Gastrocnemius medialis (tissue), 4 donors: Measurements from ENCODE around the gene PTPN6. TPM values are rescaled to one million over a fixed set of nuclear protein-coding genes. Genes with fewer than 3 reads are reported as not detected.
A peak's percentile ranks its signal among the peaks of the same experiment; 100 is the strongest.

Experiments
- ATAC-seq, 2 donors: fragments of 150-250 bp; one replicate each; pipeline ENCODE4 v1.9.1; 2016
- DNase-seq, 2 donors: peaks; one replicate each; pipeline ENCODE4 v3.0.0-alpha.2; 2019
- H3K27ac ChIP-seq, 4 donors: fragments of 200-600 bp; sonication (generic); 1 replicate in 1 of 4; 2 replicates in 3 of 4; pipeline ENCODE4 v1.5.1; 2016 to 2018; ENCODE audit warnings: mild to moderate bottlenecking in 2 of 4, moderate library complexity in 1 of 4
- H3K27me3 ChIP-seq, 3 donors: fragments of 200-600 bp; sonication (generic) in 2 of 3; 1 replicate in 1 of 3; 2 replicates in 2 of 3; pipeline versions ENCODE4 v1.5.1 to v1.6.0; 2016 to 2019; ENCODE audit warnings: mild to moderate bottlenecking in 1 of 3, moderate library complexity in 1 of 3
- H3K36me3 ChIP-seq, 2 donors: fragments of 200-600 bp; sonication (generic) in 1 of 2; one replicate each; pipeline ENCODE4 v1.5.1; 2017 to 2018
- H3K4me1 ChIP-seq, 2 donors: fragments of 200-600 bp; sonication (generic) in 1 of 2; one replicate each; pipeline ENCODE4 v1.5.1; 2016 to 2017; ENCODE audit warnings: mild to moderate bottlenecking in 2 of 2
- H3K4me3 ChIP-seq, 4 donors: fragments of 200-600 bp; sonication (generic) in 3 of 4; 1 replicate in 1 of 4; 2 replicates in 3 of 4; pipeline ENCODE4 v1.5.1; 2016 to 2019; ENCODE audit warnings: mild to moderate bottlenecking in 2 of 4
- H3K9me3 ChIP-seq, 3 donors: fragments of 200-600 bp; sonication (generic) in 2 of 3; 1 replicate in 1 of 3; 2 replicates in 2 of 3; pipeline ENCODE4 v1.5.1; 2016 to 2019
- CTCF ChIP-seq, 5 experiments: fragments of 450-650 bp in 3 of 5; fragments of 200-600 bp in 2 of 5; sonication (generic) in 2 of 5; IDR thresholded peaks in 4 of 5; conservative IDR thresholded peaks in 1 of 5; 1 replicate in 4 of 5; 2 replicates in 1 of 5; pipeline ENCODE4 v1.5.1; 2016 to 2019; ENCODE audit warnings: antibody characterized with exemption in 5 of 5, mild to moderate bottlenecking in 3 of 5, moderate library complexity in 3 of 5
- POLR2A ChIP-seq, 2 donors: fragments of 450-650 bp; IDR thresholded peaks; one replicate each; pipeline ENCODE4 v1.6.1; 2017; ENCODE audit warnings: antibody characterized with exemption in 2 of 2, mild to moderate bottlenecking in 2 of 2, moderate library complexity in 2 of 2
- in situ Hi-C, 4 donors: fragments of 200-750 bp; cut with MboI; loops; one replicate each; pipeline versions ENCODE4 v1.15.0 to v1.8.0; 2017; ENCODE audit warnings: low sequenced_read_pairs in 4 of 4
- intact Hi-C: fragments of 100-400 bp; cut with DNase I; formaldehyde crosslinking; loops from one replicate; pipeline ENCODE4 v1.15.1; 2023; ENCODE audit warnings: low total_unique reads
- total RNA-seq, 4 donors: library from RNA; depleted of rRNA; stranded (reverse); fragments of >200 nt; gene quantifications; one replicate each; pipeline versions ENCODE4 v1.1.0 to v1.2.3, GENCODE V29; 2016

PTPN6 gene
- total RNA-seq, 4 donors from 2014 or later, result 0.87 to 7.6 (median 5.0) TPM

- DNase-seq (no peak), ATAC-seq (no peak)
- Histone ChIP-seq H3K27ac (no peak overlapping the region), H3K27me3 (no peaks in the 10 kb centered on the region), H3K36me3 (peaks cover 0 to 58% of the 10 kb centered on the region in 2 donors), H3K4me3 (no peak overlapping the region), H3K4me1 (no peaks in the 10 kb centered on the region), H3K9me3 (no peaks in the 10 kb centered on the region)
- no peak for TF ChIP-seq POLR2A (IDR thresholded peaks at IDR 0.05)
- TF ChIP-seq CTCF (IDR thresholded peaks at IDR 0.05 in 4 of 5, conservative IDR thresholded peaks at IDR 0.05 in 1 of 5), result no peak
- intact Hi-C loops, result no loop called here
- in situ Hi-C loops, result no loop called here
These were observed 31.4 kb downstream of the PTPN6 start for GRCh38 chr12:6982532-6982931.

- Histone ChIP-seq H3K27ac (no peak overlapping the region), H3K27me3 (no peaks in the 10 kb centered on the region), H3K36me3 (peaks cover 0 to 3% of the 10 kb centered on the region in 2 donors), H3K4me1 (no peaks in the 10 kb centered on the region), H3K4me3 (no peak overlapping the region), H3K9me3 (no peaks in the 10 kb centered on the region)
- intact Hi-C loops (no loop called here), in situ Hi-C loops (no loop called here)
- no peak for DNase-seq
- TF ChIP-seq POLR2A (IDR thresholded peaks at IDR 0.05) (no peak), CTCF (IDR thresholded peaks at IDR 0.05 in 4 of 5, conservative IDR thresholded peaks at IDR 0.05 in 1 of 5) (no peak)
- ATAC-seq, result no peak
These were observed 36.9 kb downstream of the PTPN6 start for GRCh38 chr12:6987956-6988553.

GRCh38 chr12:6996040-6996441, 44.9 kb downstream of the PTPN6 start:
- in situ Hi-C loops (no loop called here), intact Hi-C loops (no loop called here)
- peak overlapping the region; percentile 88 to 91 (median 88) for H3K27ac ChIP-seq
- H3K27me3 ChIP-seq, result no peaks in the 10 kb centered on the region
- TF ChIP-seq POLR2A (IDR thresholded peaks at IDR 0.05) (no peak), CTCF (IDR thresholded peaks at IDR 0.05 in 4 of 5, conservative IDR thresholded peaks at IDR 0.05 in 1 of 5) (no peak)
- no peaks in the 10 kb centered on the region for H3K36me3 ChIP-seq
- H3K4me1 ChIP-seq, result peaks cover 39 to 45% of the 10 kb centered on the region in 2 donors
- ATAC-seq, result peak; percentile 67 to 69
- DNase-seq, result peak; percentile 49 to 79
- H3K4me3 ChIP-seq, result no peak overlapping the region
- no peaks in the 10 kb centered on the region for H3K9me3 ChIP-seq

- ATAC-seq (peak; percentile 94 to 99), DNase-seq (peak; percentile 63 to 81)
- Histone ChIP-seq H3K4me3 (no peak overlapping the region), H3K27ac (peak overlapping the region; percentile 88 to 91 (median 88)), H3K9me3 (no peaks in the 10 kb centered on the region), H3K4me1 (peaks cover 57 to 62% of the 10 kb centered on the region in 2 donors), H3K36me3 (no peaks in the 10 kb centered on the region), H3K27me3 (no peaks in the 10 kb centered on the region)
- TF ChIP-seq CTCF (IDR thresholded peaks at IDR 0.05 in 4 of 5, conservative IDR thresholded peaks at IDR 0.05 in 1 of 5), result no peak
- TF ChIP-seq POLR2A (IDR thresholded peaks at IDR 0.05), result no peak
- in situ Hi-C loops, result no loop called here
- intact Hi-C loops, result loop anchor here (1.0 to 2.0 kb wide), 2 partner anchors 19 to 28 kb away; partner anchors contain the start of genes EMG1, LPCAT3 and PHB2
These were observed 47.7 kb downstream of the PTPN6 start for GRCh38 chr12:6998715-6999451.
